PC-9 (cell line): ENCODE measurements around the gene ZC3H14.

ENCODE experiments used
- CTCF ChIP-seq: fragments of 200-600 bp; sonication (generic); conservative IDR thresholded peaks from 2 replicates; pipeline ENCODE4 v1.6.1; 2017; ENCODE audit warnings: mixed run types, antibody characterized with exemption, mild to moderate bottlenecking, moderate library complexity
- EZH2 ChIP-seq: fragments of 200-600 bp; sonication (generic); IDR thresholded peaks from 2 replicates; pipeline ENCODE4 v1.8.0; 2017; ENCODE audit warnings: antibody characterized with exemption, low read depth

GRCh38 chr14:88553886-88554456 is 8.9 kb upstream of the ZC3H14 start:
- TF ChIP-seq CTCF (no peak), EZH2 (no peak)
